Endothelial cell of umbilical vein (primary cell): ENCODE data around the gene NDUFB6.
A peak's percentile ranks its signal among the peaks of the same experiment; 100 is the strongest.

Experiments
- CTCF ChIP-seq, 2 donors: IDR thresholded peaks; 1 replicate in 1 of 2; 2 replicates in 1 of 2; pipeline ENCODE4 v1.5.1; 2011; ENCODE audit warnings: low read length in 2 of 2, mild to moderate bottlenecking in 2 of 2, moderate library complexity in 2 of 2, control low read depth in 1 of 2, inconsistent platforms in 1 of 2, low read depth in 1 of 2; ENCODE audit not compliant: insufficient read depth in 1 of 2; ENCODE audit errors: extremely low read depth in 1 of 2
- POLR2A ChIP-seq: IDR thresholded peaks from 2 replicates; pipeline ENCODE4 v1.6.1; 2012; ENCODE audit warnings: low read depth, mild to moderate bottlenecking, control low read depth, low read length

- no peak for TF ChIP-seq CTCF (IDR thresholded peaks at IDR 0.05; ENCODE audit: extremely low read depth in 1 of 2, insufficient read depth in 1 of 2, low read depth in 1 of 2, low read length in 2 of 2)
- peak; percentile 76 for TF ChIP-seq POLR2A
Observed at GRCh38 chr9:32572900-32573523, at the start of gene NDUFB6.
